T-cell (primary cell): Measurements from ENCODE around the gene ANXA6. TPM values are rescaled to one million over a fixed set of nuclear protein-coding genes. Genes with fewer than 3 reads are reported as not detected.

Experiments
- ATAC-seq, 4 experiments: fragments of 200-7000 bp in 3 of 4; fragments of 150-1000 bp in 1 of 4; cut with Tn5 transposase; replicated peaks in 1 of 4; 1 replicate in 3 of 4; 2 replicates in 1 of 4; pipeline ENCODE4 v1.10.0; 2021; ENCODE audit warnings: moderate library complexity in 3 of 4, mild to moderate bottlenecking in 2 of 4, moderate number of reproducible peaks in 1 of 4
- CTCF ChIA-PET, 2 donors: fragments of 300-600 bp; sonication (Branson Sonifier 250); formaldehyde crosslinking; loops; one replicate each; lab custom pipeline; 2022; ENCODE audit warnings: antibody characterized with exemption in 2 of 2; lab: Charles Lee
- POLR2A ChIA-PET, 2 donors: fragments of 300-600 bp; sonication (Branson Sonifier 250); formaldehyde crosslinking; loops; one replicate each; lab custom pipeline; 2022; ENCODE audit warnings: antibody characterized with exemption in 2 of 2; lab: Charles Lee
- DNase-seq, 35 experiments: peaks; one replicate each; pipeline versions ENCODE4 v3.0.0 to v3.0.0-alpha.2; 2013 to 2023
- H3K27ac ChIP-seq: one replicate; pipeline ENCODE4 v1.5.1; 2013; ENCODE audit warnings: low read length
- H3K27me3 ChIP-seq, 2 experiments: replicated peaks in 1 of 2; 1 replicate in 1 of 2; 2 replicates in 1 of 2; pipeline versions ENCODE4 v1.6.1 to v1.7.0; 2013; ENCODE audit warnings: low read length in 1 of 2, mixed read lengths in 1 of 2; ENCODE audit not compliant: control insufficient read depth in 2 of 2, insufficient read depth in 2 of 2; ENCODE audit errors: extremely low read depth in 1 of 2
- H3K36me3 ChIP-seq, 2 donors: 1 replicate in 1 of 2; 2 replicates in 1 of 2; pipeline versions ENCODE4 v1.6.1 to v1.7.0; 2013; ENCODE audit warnings: low read length in 1 of 2; ENCODE audit not compliant: control insufficient read depth in 2 of 2, insufficient read depth in 1 of 2; ENCODE audit errors: extremely low read depth in 1 of 2
- H3K4me1 ChIP-seq, 2 experiments: 1 replicate in 1 of 2; 2 replicates in 1 of 2; pipeline versions ENCODE4 v1.6.1 to v1.7.0; 2013; ENCODE audit warnings: low read length in 2 of 2, mixed read lengths in 1 of 2; ENCODE audit not compliant: insufficient read depth in 2 of 2, control insufficient read depth in 1 of 2; ENCODE audit errors: extremely low read depth in 1 of 2
- H3K4me3 ChIP-seq, 2 donors: 1 replicate in 1 of 2; 2 replicates in 1 of 2; pipeline versions ENCODE4 v1.5.1 to v1.7.0; 2013; ENCODE audit warnings: mild to moderate bottlenecking in 2 of 2, low read length in 1 of 2, moderate library complexity in 1 of 2; ENCODE audit not compliant: control insufficient read depth in 1 of 2; ENCODE audit errors: extremely low read depth in 1 of 2
- H3K9me3 ChIP-seq: 2 replicates; pipeline ENCODE4 v1.7.0; 2013
- H3K27ac Mint-ChIP-seq, 2 donors: one replicate each; pipeline ENCODE4 v1.8.0; 2020 to 2021; ENCODE audit warnings: mild to moderate bottlenecking in 2 of 2, mixed read lengths in 2 of 2
- H3K27me3 Mint-ChIP-seq, 2 donors: one replicate each; pipeline ENCODE4 v1.8.0; 2021 to 2022; ENCODE audit warnings: mixed read lengths in 2 of 2
- H3K36me3 Mint-ChIP-seq: one replicate; pipeline ENCODE4 v1.8.0; 2021; ENCODE audit warnings: mixed read lengths
- H3K4me1 Mint-ChIP-seq, 3 donors: one replicate each; pipeline ENCODE4 v1.8.0; 2020 to 2022; ENCODE audit warnings: mixed read lengths in 3 of 3, mild to moderate bottlenecking in 1 of 3
- H3K4me3 Mint-ChIP-seq, 3 donors: one replicate each; pipeline ENCODE4 v1.8.0; 2020 to 2022; ENCODE audit warnings: mild to moderate bottlenecking in 3 of 3, mixed read lengths in 3 of 3, moderate library complexity in 3 of 3
- H3K9me3 Mint-ChIP-seq, 3 donors: one replicate each; pipeline ENCODE4 v1.8.0; 2020 to 2022; ENCODE audit warnings: mixed read lengths in 3 of 3
- WGBS: methylation state at CpG from one replicate; pipeline ENCODE4 v1.1.5; 2013; ENCODE audit warnings: missing lambda C conversion rate; ENCODE audit not compliant: insufficient coverage; 5-methylcytosine and 5-hydroxymethylcytosine counted together
- total RNA-seq, 35 experiments: library from RNA in 6 of 35; stranded (reverse) in 6 of 35; fragments of 120-200 nt in 1 of 35; gene quantifications; one replicate each; pipeline versions ENCODE4 v1.2.1 to v1.2.4 and lab custom pipeline; 2013 to 2026

Gene ANXA6
- total RNA-seq, 5 donors from 2014 or later (not counting 1 experiment from before 2014, with no cell fraction given), result 266 to 395 (median 345) TPM

DNA sequence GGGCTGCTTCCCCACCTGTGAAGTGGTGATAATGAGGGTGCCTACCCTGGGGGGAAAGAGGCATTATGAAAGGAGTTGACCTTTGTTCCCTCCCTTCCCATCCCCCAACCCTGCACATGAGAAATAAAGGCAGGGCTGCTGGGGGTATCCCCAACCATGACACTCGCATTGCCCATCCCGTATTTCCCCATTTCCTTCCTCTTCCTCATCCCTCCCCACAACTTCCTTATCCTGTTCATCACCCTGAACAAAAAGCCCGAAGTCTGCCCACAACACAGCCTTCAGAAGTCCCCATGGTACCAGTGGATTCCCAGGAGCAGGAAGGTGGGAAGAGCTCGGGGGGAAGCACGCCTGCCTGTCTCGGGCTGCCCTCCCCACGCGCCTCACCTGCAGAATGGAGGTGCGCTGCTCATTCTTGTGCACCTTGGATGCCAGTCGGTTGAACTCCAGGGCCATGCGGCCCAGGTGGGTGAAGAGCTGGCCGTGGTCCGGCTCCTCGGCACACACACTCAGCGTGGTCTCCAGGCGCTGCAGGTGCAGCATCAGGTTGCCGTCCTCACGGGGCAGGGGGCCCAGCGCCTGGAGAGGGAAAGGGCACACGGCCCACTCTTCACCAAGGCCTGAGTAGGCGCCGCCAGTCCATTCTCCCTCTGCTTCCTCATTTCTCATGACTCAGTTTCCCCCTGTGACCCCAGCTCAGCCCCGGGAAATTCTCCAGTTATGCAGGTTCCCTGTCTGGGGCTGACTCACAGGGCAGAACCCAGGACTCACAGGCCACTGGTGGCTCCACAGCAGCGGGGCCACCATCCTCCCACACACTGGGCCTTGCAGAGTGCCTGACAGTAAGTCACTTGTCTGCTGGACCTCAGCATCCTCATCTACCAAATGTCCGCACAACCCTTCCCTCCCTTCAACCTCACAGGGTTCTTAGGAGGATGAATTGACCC is 100.9 kb downstream of the ANXA6 start:
- Histone ChIP-seq H3K27me3 (no peaks in the 10 kb centered on the region), H3K27ac (no peak overlapping the region), H3K36me3 (peaks cover 24 to 92% of the 10 kb centered on the region in 2 donors), H3K4me3 (no peak overlapping the region), H3K4me1 (peaks cover 0 to 25% of the 10 kb centered on the region in 2 experiments), H3K9me3 (no peaks in the 10 kb centered on the region)
- ATAC-seq, result no peak
- 97% methylated on average over 17 of the region's 25 CpGs for WGBS
- no peak for DNase-seq
- POLR2A ChIA-PET, result no interaction called here
- CTCF ChIA-PET, result interaction anchor here in 1 of 2 donors (1.0 kb wide), 1 partner anchor 59 kb away, joined by 5 read pairs; no protein-coding TSS in a partner anchor
- Mint-ChIP-seq H3K4me3 (no peak overlapping the region), H3K27me3 (no peaks in the 10 kb centered on the region), H3K4me1 (peaks cover 30 to 43% (median 33%) of the 10 kb centered on the region in 3 donors), H3K36me3 (peaks cover 64% of the 10 kb centered on the region), H3K9me3 (no peaks in the 10 kb centered on the region), H3K27ac (no peak overlapping the region)

- Histone ChIP-seq H3K9me3 (no peaks in the 10 kb centered on the region), H3K27me3 (no peaks in the 10 kb centered on the region), H3K4me1 (peaks cover 0 to 14% of the 10 kb centered on the region in 2 experiments), H3K4me3 (no peak overlapping the region), H3K36me3 (peaks cover 24 to 88% of the 10 kb centered on the region in 2 donors), H3K27ac (no peak overlapping the region)
- no peaks in the 10 kb centered on the region for H3K27me3 Mint-ChIP-seq
- H3K27ac Mint-ChIP-seq, result no peak overlapping the region
- POLR2A ChIA-PET, result no interaction called here
- no peak overlapping the region for H3K4me3 Mint-ChIP-seq
- CTCF ChIA-PET, result interaction anchor here (0.9 to 1.3 kb wide), 3 partner anchors 38 to 60 kb away, joined by 3 to 8 read pairs (median 5); no protein-coding TSS in a partner anchor
- no peak for DNase-seq
- peaks cover 21 to 31% (median 22%) of the 10 kb centered on the region in 3 donors for H3K4me1 Mint-ChIP-seq
- peaks cover 64% of the 10 kb centered on the region for H3K36me3 Mint-ChIP-seq
- 93% methylated on average over 4 of the region's 6 CpGs for WGBS
- ATAC-seq, result no peak
- no peaks in the 10 kb centered on the region for H3K9me3 Mint-ChIP-seq
Observed at GRCh38 chr5:151055336-151055735, 102.2 kb downstream of the ANXA6 start.

DNA sequence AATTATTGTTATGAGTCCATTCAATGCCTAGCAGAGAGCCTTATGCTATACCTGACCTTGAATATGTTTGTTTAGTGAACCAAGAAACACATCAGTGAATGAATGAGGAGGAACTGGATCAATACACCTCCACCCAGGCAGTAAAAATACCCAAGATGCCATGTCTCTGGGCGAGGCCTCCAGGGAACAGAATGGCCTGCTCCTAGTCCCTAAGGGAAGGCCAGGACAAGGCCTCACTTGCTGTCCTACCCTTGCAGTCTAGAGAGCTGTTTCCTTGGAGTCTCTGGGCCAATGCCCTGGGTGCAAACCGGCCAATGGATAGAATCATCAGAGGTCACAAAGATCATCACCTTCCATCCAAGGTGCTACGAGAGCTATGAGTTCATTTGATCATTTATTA is 102.9 kb downstream of the ANXA6 start:
- no peak overlapping the region for H3K4me3 ChIP-seq
- no peaks in the 10 kb centered on the region for H3K9me3 ChIP-seq
- Mint-ChIP-seq H3K27me3 (no peaks in the 10 kb centered on the region), H3K4me3 (no peak overlapping the region), H3K36me3 (peaks cover 66% of the 10 kb centered on the region), H3K27ac (no peak overlapping the region), H3K4me1 (peaks cover 15 to 25% (median 15%) of the 10 kb centered on the region in 3 donors), H3K9me3 (no peaks in the 10 kb centered on the region)
- POLR2A ChIA-PET, result interaction anchor here in 1 of 2 donors (0.6 kb wide), 1 partner anchor 87 kb away, joined by 3 read pairs; no protein-coding TSS in a partner anchor
- WGBS, result 80% methylated on average over 1 of the region's 3 CpGs
- CTCF ChIA-PET, result interaction anchor here (0.9 to 1.3 kb wide), 3 partner anchors 39 to 61 kb away, joined by 3 to 8 read pairs (median 3); no protein-coding TSS in a partner anchor
- peaks cover 27 to 89% of the 10 kb centered on the region in 2 donors for H3K36me3 ChIP-seq
- no peak for DNase-seq
- no peak for ATAC-seq
- no peak overlapping the region for H3K27ac ChIP-seq
- H3K4me1 ChIP-seq, result peaks cover 0 to 8% of the 10 kb centered on the region in 2 experiments
- no peaks in the 10 kb centered on the region for H3K27me3 ChIP-seq

DNA sequence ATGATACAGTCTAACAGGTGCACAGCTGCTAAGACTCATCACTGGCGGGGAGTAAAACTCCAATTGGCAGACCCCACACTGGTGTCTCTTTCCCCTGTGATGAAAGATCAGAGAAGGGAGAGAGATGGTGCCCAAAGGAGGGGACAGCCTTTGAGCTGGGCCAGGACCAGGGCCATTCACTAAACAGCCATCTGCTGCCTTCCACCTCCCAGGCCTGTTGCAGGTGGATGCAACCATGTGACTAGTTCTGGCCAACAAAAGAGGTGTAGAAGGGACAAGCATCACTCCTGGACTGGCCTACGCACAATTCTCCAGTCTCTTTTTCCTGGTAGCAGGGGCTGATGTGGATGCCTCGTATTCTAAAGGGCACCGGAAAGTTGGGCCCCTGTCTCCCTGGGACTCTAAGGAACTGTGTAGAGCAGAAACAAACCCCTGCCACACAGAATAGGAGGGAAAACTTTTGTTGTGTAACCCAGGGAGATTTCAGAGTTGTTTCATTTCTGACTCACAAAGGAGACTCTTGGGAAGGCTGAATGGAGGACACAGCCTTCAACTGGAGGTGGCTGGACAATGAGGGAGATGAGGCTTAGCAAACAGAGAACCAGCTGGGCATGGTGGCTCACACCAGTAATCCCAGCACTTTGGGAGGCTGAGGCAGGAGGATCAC is 103.7 kb downstream of the ANXA6 start:
- peaks cover 7 to 17% (median 10%) of the 10 kb centered on the region in 3 donors for H3K4me1 Mint-ChIP-seq
- H3K27ac Mint-ChIP-seq, result peak overlapping the region in 1 of 2 donors; percentile 34
- Histone ChIP-seq H3K4me1 (peaks cover 0 to under 1% of the 10 kb centered on the region in 2 experiments), H3K4me3 (no peak overlapping the region), H3K27me3 (no peaks in the 10 kb centered on the region), H3K9me3 (no peaks in the 10 kb centered on the region), H3K36me3 (peaks cover 34 to 90% of the 10 kb centered on the region in 2 donors), H3K27ac (no peak overlapping the region)
- H3K9me3 Mint-ChIP-seq, result no peaks in the 10 kb centered on the region
- no peak overlapping the region for H3K4me3 Mint-ChIP-seq
- no peak for ATAC-seq
- CTCF ChIA-PET, result interaction anchor here in 1 of 2 donors (0.9 to 6.5 kb wide), 2 partner anchors 62 kb away, joined by 3 to 110 read pairs; no protein-coding TSS in a partner anchor
- no CpG with 5 or more reads among the region's 4 CpGs for WGBS
- no peaks in the 10 kb centered on the region for H3K27me3 Mint-ChIP-seq
- no peak for DNase-seq
- POLR2A ChIA-PET, result no interaction called here
- peaks cover 66% of the 10 kb centered on the region for H3K36me3 Mint-ChIP-seq

DNA sequence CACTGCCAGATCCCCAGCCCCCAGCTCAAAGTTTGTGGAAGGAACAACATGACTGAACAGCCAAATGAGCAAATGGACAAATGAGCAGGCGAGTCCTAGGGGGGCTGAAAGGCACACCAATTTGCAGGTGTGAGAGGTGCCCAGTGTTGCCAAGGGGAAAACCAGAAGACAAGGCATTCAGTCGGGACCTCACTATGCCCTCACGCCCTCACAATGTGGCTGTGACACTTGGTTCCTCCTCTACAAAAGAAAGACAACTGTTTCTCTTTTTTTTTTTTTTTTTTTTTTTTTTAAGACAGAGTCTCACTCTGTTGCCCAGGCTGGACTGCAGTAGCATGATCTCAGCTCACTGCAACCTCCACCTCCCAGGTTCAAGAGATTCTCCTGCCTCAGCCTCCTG is 104.7 kb downstream of the ANXA6 start:
- ChIA-PET CTCF (interaction anchor here (0.6 to 6.5 kb wide), 19 partner anchors 8 to 141 kb away, joined by 3 to 110 read pairs (median 4); no protein-coding TSS in a partner anchor), POLR2A (interaction anchor here in 1 of 2 donors (0.7 kb wide), 1 partner anchor 24 kb away, joined by 11 read pairs; no protein-coding TSS in a partner anchor)

More for the DNA sequence above, 104.7 kb downstream of the ANXA6 start:
- no peak for DNase-seq
- Mint-ChIP-seq H3K4me1 (peaks cover 10 to 15% (median 13%) of the 10 kb centered on the region in 3 donors), H3K4me3 (no peak overlapping the region), H3K36me3 (peaks cover 70% of the 10 kb centered on the region), H3K27ac (no peak overlapping the region), H3K27me3 (no peaks in the 10 kb centered on the region), H3K9me3 (no peaks in the 10 kb centered on the region)
- no peaks in the 10 kb centered on the region for H3K27me3 ChIP-seq
- peaks cover 40 to 90% of the 10 kb centered on the region in 2 donors for H3K36me3 ChIP-seq
- 83% methylated on average over 2 of the region's 3 CpGs for WGBS
- H3K4me3 ChIP-seq, result no peak overlapping the region
- ATAC-seq, result no peak
- H3K4me1 ChIP-seq, result no peaks in the 10 kb centered on the region
- H3K9me3 ChIP-seq, result no peaks in the 10 kb centered on the region
- no peak overlapping the region for H3K27ac ChIP-seq
